Activated CD4-positive, CD25-positive, alpha-beta regulatory T cell treated with anti-CD3 and anti-CD28 coated beads, Interleukin-2, amount 50 U/mL, for 16 hours (primary cell): ENCODE measurements around the gene FOXK1.
"Not testable (repeated sequence)": the region's sequence is repeated elsewhere in the genome, so short reads cannot be mapped to it uniquely, and the experiment has no call there.

Source experiments
- DNase-seq: peaks from one replicate; pipeline ENCODE4 v3.0.0-alpha.2; 2020; ENCODE audit warnings: low read depth, low spot score

FOXK1 gene

DNA sequence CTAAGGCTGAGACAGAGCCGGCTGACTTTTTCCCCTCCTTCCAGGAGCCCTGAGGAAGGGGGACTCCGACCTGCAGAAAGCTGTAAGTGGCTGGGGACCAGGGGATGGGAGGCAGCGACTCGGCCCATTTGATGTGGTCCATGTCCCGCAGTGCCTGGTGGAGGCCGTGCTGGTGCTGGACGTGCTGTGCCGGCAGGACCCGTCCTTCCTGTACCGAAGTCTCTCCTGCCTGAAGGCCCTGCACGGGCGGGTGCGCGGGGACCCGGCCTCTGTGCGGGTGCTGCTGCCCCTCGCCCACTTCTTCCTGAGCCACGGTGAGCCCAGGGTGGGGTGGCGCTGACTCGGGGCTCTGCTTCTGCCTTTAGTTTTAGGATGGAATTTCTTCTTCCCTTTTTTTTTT is 103.3 kb downstream of the FOXK1 start:
- no peak for DNase-seq

DNA sequence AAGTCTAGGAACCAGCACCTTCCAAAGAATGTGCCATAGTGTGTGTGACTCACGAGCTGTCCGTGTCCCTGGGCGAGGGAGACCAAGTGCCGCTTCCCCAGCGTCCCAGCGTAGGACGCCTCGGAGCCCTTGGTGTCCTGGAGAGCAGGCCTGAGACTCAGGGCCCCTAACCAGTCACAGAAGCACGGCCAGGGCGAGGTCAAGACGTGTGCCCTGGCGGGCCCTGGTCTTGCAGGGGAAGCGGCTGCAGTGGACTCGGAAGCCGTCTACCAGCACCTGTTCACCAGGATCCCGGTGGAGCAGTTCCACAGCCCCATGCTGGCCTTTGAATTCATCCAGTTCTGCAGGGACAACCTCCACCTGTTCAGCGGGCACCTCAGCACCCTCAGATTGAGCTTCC is 103.9 kb downstream of the FOXK1 start:
- no peak for DNase-seq

DNA sequence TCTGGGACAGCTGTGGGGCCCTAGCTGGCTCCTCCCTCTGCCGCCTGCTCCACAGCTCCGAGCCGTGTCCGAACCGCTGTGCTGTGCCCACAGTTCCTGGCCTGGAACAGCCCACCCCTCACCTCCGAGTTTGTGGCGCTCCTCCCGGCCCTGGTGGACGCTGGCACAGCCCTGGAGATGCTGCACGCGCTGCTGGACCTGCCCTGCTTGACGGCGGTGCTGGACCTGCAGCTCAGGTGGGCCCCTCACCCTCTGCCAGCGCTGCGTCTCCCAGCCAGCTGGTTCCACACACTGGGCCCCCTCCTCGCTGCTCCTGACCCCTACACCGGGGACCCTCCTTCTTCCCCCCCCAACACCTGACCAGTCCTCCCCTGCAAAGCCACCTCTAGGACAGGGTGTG is 105.4 kb downstream of the FOXK1 start:
- no peak for DNase-seq

DNA sequence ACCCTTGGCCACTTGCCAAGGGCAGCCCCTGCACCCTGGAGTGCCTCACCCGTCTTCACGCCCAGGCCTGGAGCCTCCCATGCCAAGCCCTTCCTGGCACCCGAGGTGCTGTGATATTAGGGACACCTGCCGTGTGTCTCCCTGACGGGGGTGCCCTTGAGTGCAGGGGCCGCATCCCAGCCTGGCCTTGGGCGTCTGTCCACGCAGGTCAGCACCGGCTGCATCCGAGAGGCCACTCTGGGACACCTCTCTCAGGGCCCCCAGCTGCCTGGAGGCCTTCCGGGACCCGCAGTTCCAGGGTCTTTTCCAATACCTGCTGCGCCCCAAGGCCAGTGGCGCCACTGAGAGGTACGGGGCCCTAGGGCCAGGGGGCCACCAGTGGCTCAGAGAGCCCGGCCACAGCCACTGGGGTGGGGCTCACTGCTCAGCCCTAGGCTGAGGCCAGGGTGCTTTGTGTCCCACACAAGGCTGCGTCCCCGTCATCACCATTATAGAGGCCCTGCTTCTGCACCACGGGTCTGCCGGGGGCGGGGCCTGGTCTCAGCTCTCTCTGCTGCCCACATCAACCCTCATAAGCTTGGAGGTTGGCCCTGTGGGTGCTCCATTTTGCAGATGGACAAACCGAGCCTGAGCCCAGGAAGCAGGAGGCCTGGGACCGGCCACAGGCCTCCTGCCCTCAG is 106.0 kb downstream of the FOXK1 start:
- no peak for DNase-seq

- no peak for DNase-seq
These were observed 106.6 kb downstream of the FOXK1 start for GRCh38 chr7:4788627-4789189.

DNA sequence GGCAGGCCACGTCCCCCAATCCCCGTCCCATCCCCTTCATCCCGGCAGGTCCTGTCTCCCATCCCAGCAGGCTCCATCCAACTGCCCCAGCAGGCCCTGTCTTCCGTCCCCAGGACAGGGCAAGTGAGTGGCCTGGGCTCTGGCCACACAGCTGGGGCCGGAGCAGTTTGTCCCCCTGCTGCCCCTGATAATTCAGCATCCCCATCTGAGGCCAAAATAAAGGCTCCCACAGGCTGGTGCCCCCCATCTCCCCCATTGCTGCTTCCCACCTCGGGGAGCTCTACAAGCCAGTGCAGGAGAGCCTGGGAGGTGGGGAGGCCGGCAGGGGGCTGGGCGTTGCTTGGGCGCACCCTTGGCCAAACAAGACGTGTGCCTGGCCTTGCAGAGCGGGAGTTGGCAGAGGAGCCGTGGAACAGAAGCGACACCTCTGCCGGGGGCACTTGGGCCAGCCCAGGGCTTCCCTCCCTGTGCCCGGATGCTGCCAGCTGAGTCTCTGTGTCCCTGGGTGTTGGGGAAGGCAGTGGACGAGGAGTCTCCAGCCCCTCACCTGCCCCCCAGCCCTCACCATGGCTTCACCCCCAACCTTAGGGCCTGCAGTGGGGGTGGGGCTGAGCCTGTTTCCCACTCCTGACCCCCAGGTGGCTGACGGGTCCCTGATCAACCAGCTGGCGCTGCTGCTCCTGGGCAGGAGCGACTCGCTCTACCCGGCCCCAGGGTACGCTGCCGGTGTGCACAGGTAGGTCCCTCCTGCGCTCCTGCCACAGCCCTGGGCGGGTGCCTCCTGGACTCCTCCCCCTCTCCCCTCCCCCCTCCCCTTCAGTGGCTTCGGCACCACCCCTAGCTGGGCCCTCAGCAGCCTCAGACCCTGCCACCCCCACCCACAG is 107.3 kb downstream of the FOXK1 start:
- DNase-seq = no peak

DNA sequence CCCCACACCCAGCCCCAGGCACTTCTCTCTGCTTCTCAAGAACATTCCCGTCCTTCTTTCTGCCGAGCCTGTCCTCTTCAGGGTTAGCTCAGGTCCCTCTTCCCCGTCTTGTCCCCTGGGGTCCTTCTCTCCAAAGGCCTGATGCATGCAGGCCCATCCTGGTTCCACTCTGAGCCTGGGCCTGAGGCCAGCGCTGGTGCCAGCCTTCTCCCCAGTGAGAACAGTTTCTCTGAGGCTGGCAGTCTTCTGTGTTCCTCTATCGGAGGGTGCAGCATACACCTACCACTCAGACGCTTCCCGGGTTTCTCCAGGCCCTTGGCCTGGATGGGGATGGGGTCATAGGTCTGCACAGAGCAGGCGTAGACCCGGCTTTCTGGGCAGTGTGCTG is 108.0 kb downstream of the FOXK1 start:
- no peak for DNase-seq

DNA sequence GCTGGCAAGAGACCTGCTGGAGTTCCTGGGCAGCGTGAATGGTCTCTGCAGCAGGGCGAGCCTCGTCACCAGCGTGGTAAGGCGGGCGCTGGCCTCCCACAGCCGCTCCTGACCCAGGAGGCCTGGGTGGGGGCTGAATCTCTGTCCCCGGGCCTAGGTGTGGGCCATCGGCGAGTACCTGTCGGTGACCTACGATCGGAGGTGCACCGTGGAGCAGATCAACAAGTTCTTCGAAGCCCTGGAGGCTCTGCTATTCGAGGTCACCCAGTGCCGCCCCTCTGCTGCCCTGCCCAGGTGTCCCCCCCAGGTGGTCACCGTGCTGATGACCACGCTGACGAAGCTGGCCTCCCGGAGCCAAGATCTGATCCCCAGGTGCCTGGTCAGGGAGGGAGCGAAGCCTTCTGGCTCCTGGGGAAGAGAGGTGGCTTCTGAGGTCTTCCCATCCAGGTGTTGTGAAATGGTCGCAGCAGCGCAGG is 108.5 kb downstream of the FOXK1 start:
- DNase-seq = no peak

DNA sequence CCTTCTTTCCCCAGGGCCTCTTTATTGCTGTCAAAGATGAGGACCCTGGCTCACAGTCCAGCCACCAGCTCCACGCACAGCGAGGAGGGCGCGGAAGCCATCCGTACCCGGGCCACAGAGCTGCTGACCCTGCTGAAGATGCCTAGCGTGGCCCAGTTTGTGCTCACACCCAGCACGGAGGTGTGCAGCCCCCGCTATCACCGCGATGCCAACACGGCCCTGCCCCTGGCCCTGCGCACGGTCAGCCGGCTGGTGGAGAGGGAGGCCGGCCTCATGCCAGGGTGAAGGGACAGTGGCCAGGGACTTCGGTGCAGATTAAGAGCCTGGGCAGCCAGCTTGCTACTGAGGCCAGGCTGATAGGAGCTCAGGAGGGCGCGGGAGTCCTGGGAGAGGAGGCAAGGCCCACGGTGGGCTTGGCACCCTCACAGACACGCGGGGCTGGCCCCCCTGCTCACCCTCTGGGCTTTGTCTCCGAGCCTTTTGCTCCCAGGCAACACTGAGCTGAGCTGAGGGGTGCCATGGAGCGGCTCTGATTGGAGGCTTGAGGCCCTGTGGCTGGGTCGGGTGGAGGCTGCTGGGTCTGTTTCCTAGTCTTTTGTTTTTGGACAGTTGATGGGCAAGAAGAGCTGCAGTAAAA is 109.1 kb downstream of the FOXK1 start:
- DNase-seq = no peak

GRCh38 chr7:4791738-4792536 is 109.8 kb downstream of the FOXK1 start:
- DNase-seq = peak; percentile 48

- DNase-seq = no peak
These were observed 110.5 kb downstream of the FOXK1 start for GRCh38 chr7:4792537-4793126.

DNA sequence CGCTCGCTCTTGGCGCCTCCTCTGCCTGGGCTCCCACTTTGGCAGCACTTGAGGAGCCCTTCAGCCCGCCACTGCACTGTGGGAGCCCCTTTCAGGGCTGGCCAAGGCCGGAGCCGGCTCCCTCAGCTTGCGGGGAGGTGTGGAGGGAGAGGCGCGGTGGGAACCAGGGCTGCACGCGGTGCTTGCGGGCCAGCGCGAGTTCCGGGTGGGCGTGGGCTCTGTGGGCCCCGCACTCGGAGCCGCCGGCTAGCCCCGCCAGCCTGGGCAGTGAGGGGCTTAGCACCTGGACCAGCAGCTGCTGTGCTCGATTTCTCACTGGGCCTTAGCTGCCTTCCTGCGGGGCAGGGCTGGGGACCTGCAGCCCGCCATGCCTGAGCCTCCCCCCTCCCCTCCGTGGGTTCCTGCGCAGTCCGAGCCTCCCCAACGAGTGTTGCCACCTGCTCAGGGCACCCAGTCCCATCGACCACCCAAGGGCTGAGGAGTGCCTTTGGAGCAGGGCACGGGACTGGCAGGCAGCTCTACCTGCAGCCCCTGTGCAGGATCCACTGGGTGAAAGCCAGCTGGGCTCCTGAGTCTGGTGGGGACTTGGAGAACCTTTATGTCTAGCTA is 111.4 kb downstream of the FOXK1 start:
- DNase-seq = not testable (repeated sequence)

DNA sequence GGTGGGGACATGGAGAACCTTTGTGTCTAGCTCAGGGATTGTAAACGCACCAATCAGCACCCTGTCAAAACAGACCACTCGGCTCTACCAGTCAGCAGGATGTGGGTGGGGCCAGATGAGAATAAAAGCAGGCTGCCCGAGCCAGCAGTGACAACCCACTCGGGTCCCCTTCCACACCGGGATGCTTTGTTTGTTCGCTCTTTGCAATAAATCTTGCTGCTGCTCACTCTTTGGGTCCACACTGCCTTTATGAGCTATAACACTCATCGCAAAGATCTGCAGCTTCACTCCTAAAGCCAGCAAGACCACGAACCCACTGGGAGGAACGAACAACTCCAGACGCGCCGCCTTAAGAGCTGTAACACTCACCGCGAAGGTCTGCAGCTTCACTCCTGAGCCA is 112.1 kb downstream of the FOXK1 start:
- DNase-seq = not testable (repeated sequence)

DNA sequence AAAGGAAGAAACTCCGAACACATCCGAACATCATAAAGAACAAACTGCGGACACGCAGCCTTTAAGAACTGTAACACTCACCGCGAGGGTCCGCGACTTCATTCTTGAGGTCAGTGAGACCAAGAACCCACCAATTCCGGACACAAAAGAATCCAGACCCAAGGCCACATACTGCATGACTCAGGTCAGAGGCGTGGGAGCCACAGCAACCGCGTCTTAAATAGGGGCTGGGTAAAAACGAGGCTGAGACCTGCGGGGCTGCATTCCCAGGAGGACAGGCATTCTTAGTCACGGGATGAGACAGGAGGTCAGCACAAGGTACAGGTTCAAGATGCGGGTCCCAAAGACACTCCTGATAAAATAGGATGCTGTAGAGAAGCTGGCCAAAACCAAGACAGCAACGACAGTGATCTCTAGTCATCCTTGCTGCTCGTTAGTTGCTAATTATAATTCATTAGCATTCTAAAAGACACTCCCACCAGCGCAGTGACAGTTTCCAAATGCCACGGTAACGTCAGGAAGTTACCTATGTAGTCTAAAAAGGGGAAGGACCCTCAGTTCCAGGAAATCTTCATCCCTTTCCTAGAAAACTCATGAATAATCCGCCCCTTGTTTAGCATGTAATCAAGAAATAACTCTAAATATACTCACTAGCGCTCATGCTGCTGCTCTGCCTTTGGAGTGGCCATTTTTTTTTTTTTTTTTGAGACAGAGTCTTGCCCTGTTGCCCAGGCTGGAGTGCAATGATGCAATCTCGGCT is 112.7 kb downstream of the FOXK1 start:
- DNase-seq = no peak

- DNase-seq = no peak
These were observed 114.4 kb downstream of the FOXK1 start for GRCh38 chr7:4796453-4796852.

- peak; percentile 27 for DNase-seq
These were observed 116.0 kb downstream of the FOXK1 start for GRCh38 chr7:4797858-4798705.

DNA sequence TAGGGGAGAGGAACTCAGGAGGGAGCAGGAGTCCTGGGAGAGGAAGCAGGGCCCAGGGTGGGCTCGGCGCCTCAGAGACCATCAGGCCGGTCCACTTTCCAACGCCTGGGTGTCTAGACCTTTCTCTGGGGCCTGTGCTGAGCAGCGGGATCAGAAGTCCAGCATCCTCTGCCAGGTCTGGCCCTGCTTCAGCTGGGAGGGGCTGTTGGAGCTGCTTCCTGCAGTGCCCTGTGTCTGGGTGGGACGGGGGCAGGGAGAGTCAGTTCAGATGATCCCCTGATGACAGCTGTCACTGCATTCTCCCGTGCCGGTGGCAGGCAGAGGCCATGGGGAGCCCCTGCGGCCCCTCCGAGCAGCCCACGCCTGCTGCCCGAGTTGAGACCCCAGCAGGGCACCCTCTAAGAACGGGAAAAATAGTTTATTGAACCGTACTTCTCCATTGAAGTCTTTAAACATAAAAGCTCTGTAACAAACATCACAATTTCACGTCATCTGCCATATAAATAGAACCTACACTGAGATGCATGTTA is 116.7 kb downstream of the FOXK1 start:
- DNase-seq = no peak

DNA sequence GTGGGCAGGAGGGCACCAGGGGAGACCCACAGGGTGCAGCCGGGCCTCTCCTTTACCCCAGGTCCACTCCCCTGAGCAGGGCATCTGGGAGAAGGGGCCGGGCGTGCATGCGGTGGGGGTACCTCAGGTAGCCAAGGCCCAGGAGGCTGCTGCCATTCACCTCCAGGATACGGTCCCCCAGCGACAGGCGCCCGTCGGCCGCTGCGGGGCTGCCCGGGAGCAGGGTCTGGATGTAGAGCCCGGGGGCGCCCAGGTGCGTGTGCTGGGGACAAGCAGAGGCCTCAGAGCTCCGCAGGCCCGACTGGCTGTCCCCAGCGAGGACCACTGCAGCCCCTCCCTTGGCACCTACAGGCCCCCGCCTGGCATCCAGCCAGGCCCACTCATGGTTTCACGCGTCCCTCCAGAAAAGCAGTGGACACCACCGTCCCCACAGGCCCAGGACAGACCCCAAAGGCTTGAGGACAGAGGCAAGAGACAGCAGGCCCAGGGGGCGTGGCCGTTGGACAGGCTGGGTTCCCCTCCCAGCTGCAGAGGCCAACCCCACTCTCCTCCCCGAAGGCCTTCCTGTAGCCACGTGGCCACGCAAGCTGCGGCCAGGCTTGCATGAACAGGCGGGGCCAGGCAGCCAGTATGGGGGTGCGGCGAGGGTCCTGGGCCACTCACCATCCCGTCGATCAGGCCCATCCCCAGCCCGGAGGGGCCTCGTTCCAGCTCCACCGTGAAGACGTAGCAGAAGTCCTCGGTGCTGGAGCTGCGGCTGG is 117.6 kb downstream of the FOXK1 start:
- no peak for DNase-seq
